ENCODE data around the gene CAPN12.

Gene CAPN12

DNA sequence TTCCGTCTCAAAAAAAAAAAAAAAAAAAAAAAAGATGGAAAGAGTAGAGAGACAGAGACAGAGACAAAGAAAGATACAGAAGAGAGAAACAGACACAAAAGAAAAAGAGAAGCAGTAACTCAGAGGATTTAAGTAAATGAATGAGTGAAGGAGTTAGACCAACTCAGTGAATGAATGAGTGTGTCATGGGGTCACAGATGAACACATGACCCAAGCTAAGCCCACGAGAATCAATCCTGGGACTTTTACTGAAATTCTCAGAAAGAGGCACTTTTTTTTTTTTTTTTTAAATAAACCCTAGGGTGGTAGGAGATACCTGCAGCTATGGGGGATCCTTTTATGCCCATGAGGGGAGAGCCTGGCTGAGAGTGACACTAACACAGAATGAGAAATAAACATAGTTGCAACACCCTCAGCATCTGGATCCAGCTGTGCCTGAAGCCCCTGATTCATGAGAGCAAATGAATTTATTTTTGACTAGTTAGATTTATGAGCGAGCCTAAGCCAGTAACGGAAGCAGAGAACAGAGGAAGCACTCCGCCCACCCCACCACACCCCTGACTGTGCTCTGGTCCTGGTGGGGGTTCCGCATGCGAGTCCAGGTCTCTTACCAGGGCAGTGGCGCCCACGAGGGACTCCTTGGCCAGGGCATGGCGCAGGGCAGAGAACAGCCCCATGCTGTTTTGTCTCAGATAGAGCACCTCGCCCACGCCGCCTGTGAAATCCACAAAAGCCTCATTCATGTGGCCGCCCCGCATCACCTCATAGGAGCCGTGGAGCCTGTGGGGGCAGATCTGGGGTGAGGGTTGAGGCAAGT lies 4.6 kb downstream of the CAPN12 start:
- TF ChIP-seq, protein P1, sequence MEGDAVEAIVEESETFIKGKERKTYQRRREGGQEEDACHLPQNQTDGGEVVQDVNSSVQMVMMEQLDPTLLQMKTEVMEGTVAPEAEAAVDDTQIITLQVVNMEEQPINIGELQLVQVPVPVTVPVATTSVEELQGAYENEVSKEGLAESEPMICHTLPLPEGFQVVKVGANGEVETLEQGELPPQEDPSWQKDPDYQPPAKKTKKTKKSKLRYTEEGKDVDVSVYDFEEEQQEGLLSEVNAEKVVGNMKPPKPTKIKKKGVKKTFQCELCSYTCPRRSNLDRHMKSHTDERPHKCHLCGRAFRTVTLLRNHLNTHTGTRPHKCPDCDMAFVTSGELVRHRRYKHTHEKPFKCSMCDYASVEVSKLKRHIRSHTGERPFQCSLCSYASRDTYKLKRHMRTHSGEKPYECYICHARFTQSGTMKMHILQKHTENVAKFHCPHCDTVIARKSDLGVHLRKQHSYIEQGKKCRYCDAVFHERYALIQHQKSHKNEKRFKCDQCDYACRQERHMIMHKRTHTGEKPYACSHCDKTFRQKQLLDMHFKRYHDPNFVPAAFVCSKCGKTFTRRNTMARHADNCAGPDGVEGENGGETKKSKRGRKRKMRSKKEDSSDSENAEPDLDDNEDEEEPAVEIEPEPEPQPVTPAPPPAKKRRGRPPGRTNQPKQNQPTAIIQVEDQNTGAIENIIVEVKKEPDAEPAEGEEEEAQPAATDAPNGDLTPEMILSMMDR (IDR thresholded peaks at IDR 0.05; ENCODE audit: low read depth, low read length, missing control alignments), result no peak
- no peak for DNase-seq (ENCODE audit: low read depth)
- H3K4me3 ChIP-seq (ENCODE audit: low read depth, low read length), result no peak overlapping the region

DNA sequence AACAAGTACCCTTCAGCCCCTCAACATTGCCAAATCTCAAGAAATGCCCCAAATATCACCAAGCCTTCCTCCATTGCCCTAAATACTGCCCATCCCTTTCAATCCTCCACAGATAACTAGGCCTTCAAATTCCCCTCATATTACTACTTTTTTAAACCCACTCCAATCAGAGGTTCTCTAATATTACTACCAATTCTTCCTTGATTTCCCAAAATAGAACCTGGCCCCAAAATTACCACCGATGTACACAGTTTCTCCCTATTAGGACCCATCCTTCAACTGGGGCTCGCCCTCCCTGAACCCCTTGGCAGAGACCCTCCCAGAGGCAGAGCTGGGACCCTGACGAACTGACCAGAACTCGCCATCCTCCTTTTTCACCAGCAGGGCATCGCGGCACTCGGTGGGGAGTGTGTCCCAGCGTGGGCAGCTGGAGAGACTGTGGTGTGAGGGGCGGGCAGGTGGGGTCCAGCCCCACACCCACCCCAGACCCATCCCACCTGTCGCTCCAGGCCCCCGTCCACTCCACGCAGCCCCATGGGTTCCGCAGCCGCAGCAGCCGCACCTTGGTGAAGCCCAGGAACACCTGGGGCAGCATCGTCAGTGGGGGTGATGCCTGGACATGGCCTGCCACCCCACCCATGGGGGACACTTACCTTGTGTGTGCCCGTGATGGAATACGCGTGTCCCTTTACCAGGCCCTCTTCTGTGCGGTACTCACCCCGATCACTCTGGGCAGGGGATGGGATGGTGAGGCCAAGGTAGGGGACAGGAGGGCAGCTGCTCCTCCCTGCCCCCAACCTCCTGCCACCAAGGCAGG lies 6.1 kb downstream of the CAPN12 start:
- no peak overlapping the region for H3K4me3 ChIP-seq (ENCODE audit: low read depth, low read length)
- no peak for DNase-seq (ENCODE audit: low read depth)
- TF ChIP-seq, protein P1 (IDR thresholded peaks at IDR 0.05; ENCODE audit: low read depth, low read length, missing control alignments), result no peak

DNA sequence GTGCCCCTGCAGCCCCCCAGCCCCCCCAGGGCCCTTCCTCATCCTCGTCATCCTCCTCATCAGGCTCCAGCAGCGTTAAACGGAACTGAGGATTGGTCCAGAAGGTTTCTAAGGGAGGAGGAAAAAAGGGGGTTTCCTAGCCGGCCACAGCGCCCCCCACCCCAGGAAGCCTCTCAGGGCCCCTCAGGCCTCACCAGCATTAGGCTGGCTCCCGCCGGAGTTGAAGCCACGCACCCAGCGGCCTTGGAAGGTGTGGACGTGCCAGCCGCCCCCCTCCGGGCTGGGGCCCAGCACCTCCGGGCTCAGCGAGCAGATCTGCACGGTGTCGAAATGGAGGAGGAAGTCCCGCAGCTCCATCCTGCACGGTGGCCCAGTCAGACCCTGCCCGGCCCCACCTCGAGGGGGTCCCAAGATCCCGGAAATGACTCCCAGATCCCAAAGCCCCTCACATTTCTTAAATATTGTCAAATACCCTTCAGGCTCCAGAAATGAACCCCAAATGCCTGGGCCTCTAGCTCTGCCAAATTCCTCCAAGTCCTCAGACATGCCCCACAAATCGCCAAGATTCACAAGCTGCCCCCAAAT lies 6.9 kb downstream of the CAPN12 start:
- H3K4me3 ChIP-seq (ENCODE audit: low read depth, low read length), result no peak overlapping the region
- no peak for DNase-seq (ENCODE audit: low read depth)
- TF ChIP-seq, protein P1 (IDR thresholded peaks at IDR 0.05; ENCODE audit: low read depth, low read length, missing control alignments), result no peak

DNA sequence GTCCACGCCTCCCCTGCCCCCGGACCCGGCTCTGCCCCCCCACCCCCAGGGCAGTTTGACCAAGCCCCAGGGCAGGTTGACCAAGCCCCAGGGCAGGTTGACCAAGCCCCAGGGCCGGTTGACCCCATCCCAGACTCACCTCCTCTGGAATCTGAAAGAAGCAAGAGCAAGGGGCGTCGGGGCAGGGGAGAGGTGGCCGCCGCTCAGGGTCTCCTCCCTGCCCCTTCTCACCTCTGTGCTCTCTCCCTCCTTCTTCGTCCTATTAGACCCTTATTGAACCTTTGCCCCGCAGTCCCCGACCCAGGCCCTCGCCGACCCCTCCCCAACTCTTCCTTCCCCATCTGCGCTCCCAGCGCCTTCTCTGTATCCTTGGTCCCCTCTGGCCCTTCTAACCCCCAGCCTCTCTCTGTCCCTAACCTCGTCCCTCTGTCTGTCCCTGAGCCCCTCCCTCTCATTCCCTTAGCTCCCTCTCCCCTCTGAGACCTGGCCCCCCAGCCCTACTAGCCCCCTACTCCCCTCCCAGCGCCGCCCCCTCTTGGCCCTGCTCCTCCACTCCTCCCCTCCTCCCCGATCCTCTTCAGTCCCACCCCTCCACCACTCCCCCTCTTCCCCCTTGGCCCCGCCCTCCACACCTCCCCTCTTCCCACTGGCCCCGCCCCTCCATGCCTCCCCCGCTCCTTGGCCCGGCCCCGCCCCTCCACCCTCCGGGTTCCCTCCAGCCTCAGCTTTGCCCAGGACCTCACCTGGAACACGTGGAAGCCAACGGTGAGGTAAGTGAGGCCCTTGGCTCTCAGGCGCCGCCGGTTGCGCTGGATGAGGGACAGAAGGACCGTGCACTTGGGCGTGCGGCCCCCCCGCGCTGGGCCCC lies 7.6 kb downstream of the CAPN12 start:
- DNase-seq (ENCODE audit: low read depth), result no peak
- H3K4me3 ChIP-seq (ENCODE audit: low read depth, low read length), result 0 out of 2 replicates have a peak overlapping the region, but pooled peaks have one; percentile 32
- TF ChIP-seq, protein P1 (IDR thresholded peaks at IDR 0.05; ENCODE audit: low read depth, low read length, missing control alignments), result no peak

DNA sequence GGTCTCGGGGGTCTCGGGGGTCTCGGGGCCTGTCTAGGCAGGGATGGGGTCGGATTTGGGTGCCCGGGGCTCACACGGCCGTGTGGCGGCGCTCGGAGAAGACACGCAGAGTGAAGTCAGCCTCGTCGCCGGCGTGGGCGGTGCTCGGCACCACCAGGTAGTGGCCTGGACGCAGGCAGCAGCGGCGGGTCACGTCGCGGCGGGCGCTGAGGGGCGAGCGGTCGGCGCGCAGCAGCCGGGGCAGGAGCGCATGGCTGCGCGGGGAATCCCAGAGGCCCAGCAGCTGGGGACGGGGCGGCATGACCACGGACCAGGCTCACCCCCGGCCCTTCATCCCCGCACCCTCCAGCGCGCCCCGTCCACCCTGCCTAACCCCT lies 8.2 kb downstream of the CAPN12 start:
- TF ChIP-seq, protein P1 (IDR thresholded peaks at IDR 0.05; ENCODE audit: low read depth, low read length, missing control alignments), result no peak
- peak overlapping the region; percentile 32; the same call in 1 of the 2 replicates for H3K4me3 ChIP-seq (ENCODE audit: low read depth, low read length)
- no peak for DNase-seq (ENCODE audit: low read depth)

DNA sequence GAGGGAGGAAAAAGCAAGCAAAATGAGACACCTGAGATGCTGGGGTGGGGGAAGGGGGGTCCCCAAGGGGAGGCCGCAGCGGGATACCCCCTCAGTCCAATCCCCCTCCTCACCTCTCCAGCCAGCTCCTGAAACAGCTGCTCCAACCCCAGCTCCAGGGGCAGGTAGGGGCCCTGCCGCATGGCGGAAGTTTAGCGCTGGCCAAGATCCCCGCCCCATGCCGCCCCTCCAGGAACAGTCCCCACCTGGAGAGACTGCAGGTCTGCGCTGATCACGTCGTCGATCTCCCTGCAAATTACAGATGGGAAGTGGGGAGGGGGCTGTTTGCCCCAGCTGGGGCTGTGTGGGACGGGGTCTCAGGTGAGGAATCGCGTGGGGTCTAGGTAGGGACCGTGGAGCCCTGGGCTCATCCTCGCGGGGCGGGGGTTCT lies 9.0 kb downstream of the CAPN12 start:
- no peak overlapping the region for H3K4me3 ChIP-seq (ENCODE audit: low read depth, low read length)
- TF ChIP-seq, protein P1 (IDR thresholded peaks at IDR 0.05; ENCODE audit: low read depth, low read length, missing control alignments), result no peak
- DNase-seq (ENCODE audit: low read depth), result no peak

Measured in GM12864 (cell line).